Transverse colon (tissue), 4 donors: ENCODE data around the gene LMAN1.

Experiments
- CTCF ChIP-seq, 5 experiments: fragments of 200-600 bp in 3 of 5; fragments of 450-650 bp in 2 of 5; sonication (generic) in 3 of 5; IDR thresholded peaks; 1 replicate in 2 of 5; 2 replicates in 3 of 5; pipeline ENCODE4 v1.5.1; 2016 to 2017; ENCODE audit warnings: antibody characterized with exemption in 5 of 5, inconsistent platforms in 3 of 5, mild to moderate bottlenecking in 2 of 5, moderate library complexity in 1 of 5
- EP300 ChIP-seq: sonication (generic); formaldehyde crosslinking; IDR thresholded peaks from one replicate; pipeline ENCODE4 v1.6.1; 2017; ENCODE audit warnings: antibody characterized with exemption, low read depth
- POLR2A ChIP-seq: fragments of 450-650 bp; IDR thresholded peaks from one replicate; pipeline ENCODE4 v1.6.1; 2016; ENCODE audit warnings: antibody characterized with exemption, mild to moderate bottlenecking, moderate library complexity
- POLR2AphosphoS5 ChIP-seq, 3 donors: sonication (generic); formaldehyde crosslinking; IDR thresholded peaks; one replicate each; pipeline ENCODE4 v1.6.1; 2016; ENCODE audit warnings: antibody characterized with exemption in 3 of 3

GRCh38 chr18:59383851-59384250, 24.8 kb upstream of the LMAN1 start:
- TF ChIP-seq CTCF (IDR thresholded peaks at IDR 0.05): no peak
- no peak for TF ChIP-seq EP300
- no peak for TF ChIP-seq POLR2A
- no peak for TF ChIP-seq POLR2AphosphoS5 (IDR thresholded peaks at IDR 0.05)
